Breast epithelium (tissue), 3 donors: ENCODE measurements around the gene TTBK1.

Source experiments
- POLR2A ChIP-seq: fragments of 450-650 bp; IDR thresholded peaks from one replicate; pipeline ENCODE4 v1.6.1; 2016; ENCODE audit warnings: antibody characterized with exemption, mild to moderate bottlenecking, moderate library complexity
- POLR2AphosphoS5 ChIP-seq, 3 donors: sonication (generic); formaldehyde crosslinking; IDR thresholded peaks; one replicate each; pipeline ENCODE4 v1.6.1; 2017; ENCODE audit warnings: antibody characterized with exemption in 3 of 3
- TF ChIP-seq, protein P1 (sequence below), 3 donors: fragments of 450-650 bp; IDR thresholded peaks; one replicate each; pipeline ENCODE4 v1.5.1; 2016 to 2017; ENCODE audit warnings: antibody characterized with exemption in 3 of 3, mild to moderate bottlenecking in 3 of 3, moderate library complexity in 3 of 3

GRCh38 chr6:43271944-43272343 is 28.7 kb downstream of the TTBK1 start:
- TF ChIP-seq, protein P1, sequence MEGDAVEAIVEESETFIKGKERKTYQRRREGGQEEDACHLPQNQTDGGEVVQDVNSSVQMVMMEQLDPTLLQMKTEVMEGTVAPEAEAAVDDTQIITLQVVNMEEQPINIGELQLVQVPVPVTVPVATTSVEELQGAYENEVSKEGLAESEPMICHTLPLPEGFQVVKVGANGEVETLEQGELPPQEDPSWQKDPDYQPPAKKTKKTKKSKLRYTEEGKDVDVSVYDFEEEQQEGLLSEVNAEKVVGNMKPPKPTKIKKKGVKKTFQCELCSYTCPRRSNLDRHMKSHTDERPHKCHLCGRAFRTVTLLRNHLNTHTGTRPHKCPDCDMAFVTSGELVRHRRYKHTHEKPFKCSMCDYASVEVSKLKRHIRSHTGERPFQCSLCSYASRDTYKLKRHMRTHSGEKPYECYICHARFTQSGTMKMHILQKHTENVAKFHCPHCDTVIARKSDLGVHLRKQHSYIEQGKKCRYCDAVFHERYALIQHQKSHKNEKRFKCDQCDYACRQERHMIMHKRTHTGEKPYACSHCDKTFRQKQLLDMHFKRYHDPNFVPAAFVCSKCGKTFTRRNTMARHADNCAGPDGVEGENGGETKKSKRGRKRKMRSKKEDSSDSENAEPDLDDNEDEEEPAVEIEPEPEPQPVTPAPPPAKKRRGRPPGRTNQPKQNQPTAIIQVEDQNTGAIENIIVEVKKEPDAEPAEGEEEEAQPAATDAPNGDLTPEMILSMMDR (IDR thresholded peaks at IDR 0.05): no peak
- TF ChIP-seq POLR2A: no peak
- TF ChIP-seq POLR2AphosphoS5 (IDR thresholded peaks at IDR 0.05): no peak
